ENCODE results near the gene MBD5.

DNA sequence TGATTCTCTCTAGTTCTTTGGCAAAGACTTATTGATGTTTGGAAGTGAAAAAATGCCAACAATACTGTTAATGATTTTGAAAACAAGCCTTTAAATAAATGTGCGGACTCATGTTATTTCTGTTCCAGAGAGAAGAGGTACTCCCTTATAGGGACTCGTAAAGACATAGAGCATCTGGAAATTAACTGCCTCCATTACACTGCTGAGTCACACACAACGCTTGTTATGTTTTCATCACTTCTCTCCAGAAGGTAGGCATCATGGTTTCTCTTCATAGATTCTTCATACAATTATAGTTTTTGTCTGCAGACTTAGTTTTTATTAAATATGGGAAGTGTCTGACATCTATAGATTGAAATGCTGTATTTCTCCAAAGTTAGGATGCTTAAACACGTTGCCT is 321.2 kb downstream of the MBD5 start:
- TF ChIP-seq, protein P1, sequence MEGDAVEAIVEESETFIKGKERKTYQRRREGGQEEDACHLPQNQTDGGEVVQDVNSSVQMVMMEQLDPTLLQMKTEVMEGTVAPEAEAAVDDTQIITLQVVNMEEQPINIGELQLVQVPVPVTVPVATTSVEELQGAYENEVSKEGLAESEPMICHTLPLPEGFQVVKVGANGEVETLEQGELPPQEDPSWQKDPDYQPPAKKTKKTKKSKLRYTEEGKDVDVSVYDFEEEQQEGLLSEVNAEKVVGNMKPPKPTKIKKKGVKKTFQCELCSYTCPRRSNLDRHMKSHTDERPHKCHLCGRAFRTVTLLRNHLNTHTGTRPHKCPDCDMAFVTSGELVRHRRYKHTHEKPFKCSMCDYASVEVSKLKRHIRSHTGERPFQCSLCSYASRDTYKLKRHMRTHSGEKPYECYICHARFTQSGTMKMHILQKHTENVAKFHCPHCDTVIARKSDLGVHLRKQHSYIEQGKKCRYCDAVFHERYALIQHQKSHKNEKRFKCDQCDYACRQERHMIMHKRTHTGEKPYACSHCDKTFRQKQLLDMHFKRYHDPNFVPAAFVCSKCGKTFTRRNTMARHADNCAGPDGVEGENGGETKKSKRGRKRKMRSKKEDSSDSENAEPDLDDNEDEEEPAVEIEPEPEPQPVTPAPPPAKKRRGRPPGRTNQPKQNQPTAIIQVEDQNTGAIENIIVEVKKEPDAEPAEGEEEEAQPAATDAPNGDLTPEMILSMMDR (IDR thresholded peaks at IDR 0.05): no peak
- TF ChIP-seq POLR2A (IDR thresholded peaks at IDR 0.05): no peak

Data from thyroid gland (tissue), 4 donors.